IMR-90 (cell line): ENCODE measurements around the gene SEC22A. TPM values are rescaled to one million over a fixed set of nuclear protein-coding genes. Genes with fewer than 3 reads are reported as not detected.

Source experiments
- ATAC-seq: fragments of 200-7000 bp; cut with Tn5 transposase; 2 replicates; pipeline ENCODE4 v1.9.1; 2020; ENCODE audit warnings: low read depth, mild to moderate bottlenecking, moderate library complexity
- BruUV-seq: library from RNA; stranded (reverse); fragments of 400-500 nt; replicated peaks from 2 replicates; lab custom pipeline; 2021; lab: Mats Ljungman, UMichigan
- CTCF ChIA-PET: fragments of 300-600 bp; formaldehyde crosslinking; extraction: SDS; loops from one replicate; lab custom pipeline; 2021; ENCODE audit warnings: antibody characterized with exemption; lab: Yijun Ruan, JAX
- POLR2A ChIA-PET: fragments of 300-600 bp; sonication (Branson Sonifier 250); formaldehyde crosslinking; loops from one replicate; lab custom pipeline; 2022; ENCODE audit warnings: antibody characterized with exemption; ENCODE audit not compliant: unreplicated experiment; lab: Charles Lee
- DNase-seq: peaks from one replicate; pipeline ENCODE4 v3.0.0; 2013
- H2AFZ ChIP-seq: replicated peaks from 2 replicates; pipeline ENCODE3; 2013; ENCODE audit warnings: low read length, mild to moderate bottlenecking; ENCODE audit not compliant: poor library complexity
- H2AK5ac ChIP-seq: 2 replicates; pipeline ENCODE4 v1.6.1; 2013; ENCODE audit warnings: low read depth, low read length, inconsistent platforms
- H2AK9ac ChIP-seq: replicated peaks from 2 replicates; pipeline ENCODE3; 2013; ENCODE audit warnings: mild to moderate bottlenecking, low read depth, low read length, moderate library complexity; ENCODE audit not compliant: poor library complexity
- H2BK120ac ChIP-seq: 2 replicates; pipeline ENCODE4 v1.6.1; 2013; ENCODE audit warnings: low read depth, low read length, inconsistent platforms
- H2BK15ac ChIP-seq: 3 replicates; pipeline ENCODE4 v1.6.1; 2013; ENCODE audit warnings: low read depth, low read length, inconsistent platforms
- H2BK20ac ChIP-seq: 2 replicates; pipeline ENCODE4 v1.6.1; 2013; ENCODE audit warnings: low read depth, mild to moderate bottlenecking, inconsistent platforms, low read length, moderate library complexity
- H2BK5ac ChIP-seq: 2 replicates; pipeline ENCODE4 v1.6.1; 2013; ENCODE audit warnings: mild to moderate bottlenecking, low read depth, low read length, inconsistent platforms; ENCODE audit not compliant: poor library complexity, severe bottlenecking
- H3K14ac ChIP-seq: replicated peaks from 2 replicates; pipeline ENCODE4 v1.6.1; 2013; ENCODE audit warnings: low read depth, low read length, inconsistent platforms
- H3K18ac ChIP-seq: 2 replicates; pipeline ENCODE4 v1.6.1; 2013; ENCODE audit warnings: low read depth, low read length, control low read depth
- H3K23ac ChIP-seq: 2 replicates; pipeline ENCODE4 v1.6.1; 2013; ENCODE audit warnings: low read depth, low read length, inconsistent platforms
- H3K27ac ChIP-seq: 2 replicates; pipeline ENCODE4 v1.5.1; 2013; ENCODE audit warnings: mild to moderate bottlenecking, control low read depth, low read length; ENCODE audit not compliant: insufficient read depth
- H3K27me3 ChIP-seq: 2 replicates; pipeline ENCODE4 v1.6.1; 2013; ENCODE audit warnings: low read length; ENCODE audit not compliant: control insufficient read depth, insufficient read depth
- H3K36me3 ChIP-seq: 2 replicates; pipeline ENCODE4 v1.6.1; 2013; ENCODE audit warnings: low read length, mixed read lengths; ENCODE audit not compliant: control insufficient read depth, insufficient read depth
- H3K4ac ChIP-seq: 2 replicates; pipeline ENCODE4 v1.6.1; 2013; ENCODE audit warnings: low read depth, low read length, inconsistent platforms
- H3K4me1 ChIP-seq: 2 replicates; pipeline ENCODE4 v1.6.1; 2013; ENCODE audit warnings: low read length, mixed read lengths; ENCODE audit not compliant: control insufficient read depth, insufficient read depth
- H3K4me2 ChIP-seq: 2 replicates; pipeline ENCODE4 v1.6.1; 2013; ENCODE audit warnings: low read depth, mild to moderate bottlenecking, control low read depth, low read length, moderate library complexity
- H3K4me3 ChIP-seq: 2 replicates; pipeline ENCODE4 v1.5.1; 2013; ENCODE audit warnings: low read depth, mild to moderate bottlenecking, control low read depth, low read length, moderate library complexity; ENCODE audit not compliant: insufficient read depth
- H3K56ac ChIP-seq: 2 replicates; pipeline ENCODE4 v1.6.1; 2013; ENCODE audit warnings: low read length, inconsistent platforms; ENCODE audit not compliant: insufficient read depth; ENCODE audit errors: extremely low read depth
- H3K79me1 ChIP-seq, 2 experiments: 2 replicates each; pipeline ENCODE4 v1.6.1; 2013; ENCODE audit warnings: low read length in 2 of 2, inconsistent platforms in 1 of 2, low read depth in 1 of 2
- H3K9ac ChIP-seq: 2 replicates; pipeline ENCODE4 v1.6.1; 2013; ENCODE audit warnings: low read depth, low read length, control low read depth
- H3K9me1 ChIP-seq: 2 replicates; pipeline ENCODE4 v1.6.1; 2013; ENCODE audit warnings: low read length, inconsistent platforms; ENCODE audit not compliant: insufficient read depth
- H3K9me3 ChIP-seq: 2 replicates; pipeline ENCODE4 v1.6.1; 2013; ENCODE audit warnings: low read length; ENCODE audit not compliant: control insufficient read depth, insufficient read depth
- H4K20me1 ChIP-seq: 2 replicates; pipeline ENCODE4 v1.6.1; 2013; ENCODE audit warnings: low read length, inconsistent platforms; ENCODE audit not compliant: insufficient read depth
- H4K5ac ChIP-seq: 2 replicates; pipeline ENCODE4 v1.6.1; 2013; ENCODE audit warnings: mild to moderate bottlenecking, low read depth, low read length, control low read depth
- H4K8ac ChIP-seq, 2 experiments: 2 replicates each; pipeline ENCODE4 v1.6.1; 2013; ENCODE audit warnings: low read depth in 2 of 2, low read length in 2 of 2, control low read depth in 1 of 2, inconsistent platforms in 1 of 2
- H4K91ac ChIP-seq: 2 replicates; pipeline ENCODE4 v1.6.1; 2013; ENCODE audit warnings: low read depth, low read length, inconsistent platforms; ENCODE audit not compliant: insufficient read depth
- BHLHE40 ChIP-seq: fragments of 150-350 bp; IDR thresholded peaks from 2 replicates; pipeline ENCODE4 v1.6.1; 2016; ENCODE audit warnings: mild to moderate bottlenecking, low read depth, low read length
- CTCF ChIP-seq: conservative IDR thresholded peaks from 2 replicates; pipeline ENCODE4 v1.5.1; 2012; ENCODE audit warnings: mild to moderate bottlenecking, low read depth, low read length, improper control_type of control experiment
- MXI1 ChIP-seq: IDR thresholded peaks from 2 replicates; pipeline ENCODE4 v1.6.1; 2012; ENCODE audit warnings: low read depth, mild to moderate bottlenecking, low read length, moderate library complexity, borderline replicate concordance
- RAD21 ChIP-seq: IDR thresholded peaks from 2 replicates; pipeline ENCODE4 v1.6.1; 2012; ENCODE audit warnings: low read length, improper control_type of control experiment
- SMC3 ChIP-seq: fragments of 150-350 bp; IDR thresholded peaks from 2 replicates; pipeline ENCODE4 v1.6.1; 2016; ENCODE audit warnings: low read depth, mild to moderate bottlenecking, antibody characterized with exemption, low read length, moderate library complexity
- WGBS, 2 experiments: methylation state at CpG; one replicate each; pipeline versions ENCODE4 v1.1.5 to v1.1.7; 2013; ENCODE audit warnings: missing lambda C conversion rate in 2 of 2; ENCODE audit not compliant: insufficient read length in 1 of 2; ENCODE audit errors: extremely low coverage in 2 of 2; 5-methylcytosine and 5-hydroxymethylcytosine counted together
- dilution Hi-C: fragments of 300-500 bp; cut with HindIII; formaldehyde crosslinking; loops from one replicate; pipeline ENCODE4 v1.14.3; 2018; ENCODE audit warnings: low sequenced_read_pairs; ENCODE audit not compliant: unreplicated experiment
- in situ Hi-C: fragments of 300-500 bp; cut with MboI; formaldehyde crosslinking; loops from 3 replicates; pipeline ENCODE4 v1.14.3; 2019; ENCODE audit warnings: low sequenced_read_pairs, inconsistent platforms, mixed read lengths
- intact Hi-C: fragments of 100-400 bp; cut with micrococcal nuclease; formaldehyde crosslinking; loops from 2 replicates; pipeline ENCODE4 v1.10.0; 2022
- polyA plus RNA-seq, 3 experiments: library from polyadenylated mRNA; depleted of rRNA; stranded (reverse); fragments of >200 nt; gene quantifications; 2 replicates each; pipeline ENCODE4 v1.2.3, GENCODE V29; 2012; ENCODE audit warnings: low replicate concordance in 1 of 3
- total RNA-seq: library from RNA; depleted of rRNA; stranded (reverse); fragments of >200 nt; gene quantifications from 2 replicates; pipeline ENCODE4 v1.2.3, GENCODE V29; 2012
- TF ChIP-seq, protein P1 (sequence below): fragments of 150-350 bp; IDR thresholded peaks from 2 replicates; pipeline ENCODE4 v1.6.1; 2017; ENCODE audit warnings: mild to moderate bottlenecking, antibody characterized with exemption, low read length, low read depth

The SEC22A gene
- total and polyA plus RNA-seq, 2 of the 4 experiments (the other 2 are of a cell fraction): 17.5 to 36.0 TPM

GRCh38 chr3:123154020-123154985 lies 47.4 kb upstream of the SEC22A start:
- Histone ChIP-seq H2AK5ac (no peak overlapping the region), H2BK20ac (no peak overlapping the region), H2BK120ac (no peak overlapping the region), H3K79me1 (no peaks in the 10 kb centered on the region; a peak in 1 of 4 replicates), H3K14ac (no peak overlapping the region), H2BK15ac (no peak overlapping the region), H3K23ac (no peak overlapping the region), H2AFZ (no peak overlapping the region), H3K9ac (no peak overlapping the region), H3K4ac (no peak overlapping the region), H3K56ac (no peak overlapping the region), H4K5ac (no peak overlapping the region), H4K8ac (no peak overlapping the region), H3K27me3 (no peaks in the 10 kb centered on the region), H3K27ac (no peak overlapping the region), H3K4me2 (no peak overlapping the region), H2AK9ac (no peak overlapping the region), H3K9me1 (peaks cover 3% of the 10 kb centered on the region), H3K18ac (no peak overlapping the region), H3K36me3 (peaks cover 51% of the 10 kb centered on the region), H2BK5ac (no peak overlapping the region), H3K4me1 (no peaks in the 10 kb centered on the region), H3K9me3 (no peaks in the 10 kb centered on the region), H4K91ac (no peak overlapping the region), H4K20me1 (no peaks in the 10 kb centered on the region), H3K4me3 (no peak overlapping the region)
- dilution Hi-C loops (no loop called here), in situ Hi-C loops (no loop called here), intact Hi-C loops (no loop called here)
- ATAC-seq: no peak
- DNase-seq: no peak
- CTCF ChIA-PET: no interaction called here
- POLR2A ChIA-PET: no interaction called here
- no TSS peak for BruUV-seq
- WGBS, 2 experiments: 100% methylated on average over 1 of the region's 7 CpGs; no CpG with 5 or more reads in 1 of the 2 experiments
- no peak for TF ChIP-seq RAD21
- TF ChIP-seq, protein P1, sequence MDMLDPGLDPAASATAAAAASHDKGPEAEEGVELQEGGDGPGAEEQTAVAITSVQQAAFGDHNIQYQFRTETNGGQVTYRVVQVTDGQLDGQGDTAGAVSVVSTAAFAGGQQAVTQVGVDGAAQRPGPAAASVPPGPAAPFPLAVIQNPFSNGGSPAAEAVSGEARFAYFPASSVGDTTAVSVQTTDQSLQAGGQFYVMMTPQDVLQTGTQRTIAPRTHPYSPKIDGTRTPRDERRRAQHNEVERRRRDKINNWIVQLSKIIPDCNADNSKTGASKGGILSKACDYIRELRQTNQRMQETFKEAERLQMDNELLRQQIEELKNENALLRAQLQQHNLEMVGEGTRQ: no peak
- no peak for TF ChIP-seq BHLHE40
- TF ChIP-seq MXI1: no peak
- no peak for TF ChIP-seq SMC3
- no peak for TF ChIP-seq CTCF
